ENCODE measurements around the gene DNAL1.

DNAL1 gene

DNA sequence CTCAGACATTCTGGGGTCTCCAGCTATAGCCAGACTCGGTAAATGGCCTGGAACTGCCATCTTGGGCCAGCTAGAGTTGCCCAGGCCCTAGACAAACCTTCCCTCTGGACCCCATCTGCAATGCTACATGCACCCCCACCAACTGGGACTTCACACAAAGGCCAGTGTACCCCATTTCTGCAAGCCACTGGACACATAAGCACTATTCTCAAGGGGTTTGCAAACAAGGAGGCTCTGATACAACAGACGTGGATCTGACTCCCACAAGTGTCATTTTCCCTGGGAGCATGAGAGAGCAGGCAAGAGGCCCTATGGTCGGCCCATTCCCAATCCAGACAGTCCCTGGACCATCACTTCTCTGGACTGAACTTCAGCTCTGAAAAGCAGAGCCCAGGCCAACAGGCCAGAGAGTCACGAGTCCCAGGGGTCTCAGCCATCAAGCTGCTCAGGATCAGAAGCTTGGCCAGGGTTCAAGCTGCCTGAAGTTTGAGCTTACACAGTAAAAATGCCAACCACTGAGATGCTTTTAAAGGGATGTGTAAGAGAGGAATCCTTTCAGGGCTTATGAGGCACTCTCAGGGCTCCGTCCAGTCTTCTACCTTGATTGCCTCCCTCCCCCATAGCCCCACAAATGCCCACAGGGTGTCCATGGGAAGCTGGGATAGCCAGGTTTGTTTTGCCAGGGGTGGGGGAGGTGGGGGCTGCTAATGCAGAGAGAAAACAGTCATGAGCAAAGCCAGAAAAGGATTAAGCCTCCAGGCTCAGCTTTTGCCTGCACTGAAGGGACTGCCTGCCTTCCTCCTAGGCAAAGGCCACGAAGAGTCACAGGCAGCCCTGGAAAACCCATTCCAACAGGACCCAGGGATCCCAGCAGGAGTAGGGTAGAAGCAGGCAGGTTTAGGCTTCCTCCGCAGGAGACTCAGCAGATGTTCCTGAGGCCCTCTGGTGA is 101.1 kb downstream of the DNAL1 start:
- no peak for DNase-seq

GRCh38 chr14:73746520-73747378 is 102.0 kb downstream of the DNAL1 start:
- DNase-seq: no peak

DNA sequence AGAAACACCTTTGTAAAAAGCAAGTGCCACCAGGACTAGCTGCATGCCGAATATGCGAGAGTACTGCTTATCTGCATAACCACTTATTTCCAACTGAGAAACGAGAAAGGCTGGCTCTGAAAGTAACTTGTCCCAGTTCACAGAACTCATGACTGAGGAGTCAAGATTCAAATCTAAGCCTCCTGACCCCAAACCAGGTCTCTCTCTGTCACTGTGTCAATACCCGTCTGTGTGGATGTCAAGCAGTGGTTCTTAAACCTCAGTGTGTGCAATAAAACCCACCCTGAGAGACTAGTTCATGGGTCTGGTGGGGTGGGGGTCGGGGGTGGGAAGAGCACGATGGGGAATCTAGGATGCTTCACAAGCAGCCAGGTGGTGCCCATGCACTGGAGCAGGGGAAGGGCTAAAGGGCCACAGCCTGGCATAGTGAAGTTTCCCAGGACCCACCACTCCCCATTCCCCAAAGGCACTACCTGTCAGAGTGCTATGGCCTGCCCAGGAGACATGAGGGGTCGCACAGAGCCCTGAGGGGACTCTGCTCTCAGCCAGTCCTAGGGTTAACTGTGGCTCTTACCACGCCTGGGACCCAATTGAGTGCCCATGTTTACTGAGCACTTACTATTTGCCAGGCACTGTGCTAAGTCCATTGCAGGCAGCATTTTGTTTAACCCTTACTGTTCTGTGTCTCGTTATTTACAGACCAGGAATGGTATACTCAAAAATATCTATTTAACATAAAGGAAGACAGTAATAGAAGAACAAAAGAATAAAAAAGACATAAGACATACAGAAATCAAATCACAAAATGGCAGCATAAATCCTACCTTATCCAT is 102.8 kb downstream of the DNAL1 start:
- DNase-seq: no peak

GRCh38 chr14:73748858-73749357 is 104.1 kb downstream of the DNAL1 start:
- DNase-seq: no peak

DNA sequence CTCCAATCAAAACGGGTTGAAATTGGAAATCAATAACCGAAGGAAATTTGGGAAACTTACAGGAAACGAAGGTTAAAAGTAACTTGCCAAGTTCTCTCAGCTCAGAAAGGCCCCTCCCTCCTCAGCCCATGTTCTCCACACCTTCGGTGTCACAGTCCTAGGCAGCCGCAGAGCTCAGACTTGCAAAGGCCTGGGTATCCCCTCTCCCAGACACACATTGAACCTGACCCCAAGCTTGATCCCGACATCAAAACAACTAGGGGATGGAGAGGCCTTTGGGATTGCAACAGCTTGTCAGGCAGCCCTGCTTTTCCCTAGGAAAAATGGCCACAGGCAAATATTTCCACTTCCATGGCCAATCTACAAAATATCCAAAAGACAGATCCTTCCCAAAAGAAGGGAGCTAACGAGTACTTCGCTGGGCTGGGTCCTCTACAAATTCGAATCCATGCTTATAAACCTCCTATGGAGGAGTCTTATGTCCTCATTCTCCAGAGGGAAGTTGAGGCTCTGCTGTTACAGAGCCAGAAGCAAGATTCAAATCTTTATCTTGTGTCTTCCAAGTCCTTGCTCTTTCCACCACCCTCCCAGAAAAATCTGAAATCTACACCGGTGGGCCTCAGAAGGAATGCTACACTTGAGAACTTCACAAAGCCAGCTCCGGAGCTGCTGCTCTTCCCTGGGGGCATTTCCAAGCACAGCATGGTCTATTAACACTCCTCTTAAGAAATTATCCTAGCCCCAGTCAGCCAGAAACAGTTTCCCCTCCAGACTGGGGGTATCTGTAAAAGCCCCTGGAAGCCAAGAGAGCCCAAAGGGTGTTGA is 105.1 kb downstream of the DNAL1 start:
- DNase-seq: no peak

- no peak for DNase-seq
These were observed 105.7 kb downstream of the DNAL1 start for GRCh38 chr14:73750531-73750901.

GRCh38 chr14:73751157-73751691 is 106.4 kb downstream of the DNAL1 start:
- DNase-seq: no peak

DNA sequence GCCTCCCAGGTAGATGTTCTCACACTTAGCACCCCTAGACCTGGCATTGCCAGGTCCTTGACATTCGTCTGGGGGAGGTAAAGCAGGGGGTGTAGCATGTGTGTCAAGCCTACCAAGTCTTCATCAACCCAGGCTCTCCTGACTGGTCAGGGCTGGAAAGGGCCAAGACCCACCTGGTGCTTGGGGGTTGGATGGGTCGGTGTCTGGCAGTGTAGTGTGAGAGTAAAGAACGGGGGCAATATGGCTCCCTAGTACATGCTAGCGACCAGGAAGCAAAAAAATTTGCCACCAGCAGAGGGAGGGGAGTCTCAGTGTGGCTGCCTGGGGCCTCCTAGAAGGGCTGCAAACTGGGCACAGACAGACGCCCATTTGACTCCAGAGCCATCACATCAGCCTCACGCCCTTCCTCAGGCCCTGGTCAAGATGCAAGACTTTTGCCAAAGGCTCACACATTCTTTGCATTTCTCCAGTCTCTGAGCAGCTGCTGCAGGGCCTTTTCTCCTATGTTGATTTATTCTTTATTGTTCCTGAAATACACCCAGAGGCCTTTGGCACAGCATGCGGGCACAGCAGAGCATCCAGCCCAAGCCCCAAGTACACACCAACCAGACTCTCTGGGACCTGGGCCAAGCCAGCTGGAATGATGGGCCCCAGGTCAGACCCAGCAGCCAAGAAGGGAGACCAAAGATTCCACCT is 107.7 kb downstream of the DNAL1 start:
- no peak for DNase-seq
